HG02610 (cell line): ENCODE measurements around the gene CITED4.
A peak's percentile ranks its signal among the peaks of the same experiment; 100 is the strongest.

ENCODE experiments used
- ATAC-seq: cut with Tn5 transposase; IDR thresholded peaks from one replicate; pipeline ENCODE4 v1.9.1; 2021; ENCODE audit warnings: mild to moderate bottlenecking, moderate library complexity; ENCODE audit not compliant: unreplicated experiment

Gene CITED4

DNA sequence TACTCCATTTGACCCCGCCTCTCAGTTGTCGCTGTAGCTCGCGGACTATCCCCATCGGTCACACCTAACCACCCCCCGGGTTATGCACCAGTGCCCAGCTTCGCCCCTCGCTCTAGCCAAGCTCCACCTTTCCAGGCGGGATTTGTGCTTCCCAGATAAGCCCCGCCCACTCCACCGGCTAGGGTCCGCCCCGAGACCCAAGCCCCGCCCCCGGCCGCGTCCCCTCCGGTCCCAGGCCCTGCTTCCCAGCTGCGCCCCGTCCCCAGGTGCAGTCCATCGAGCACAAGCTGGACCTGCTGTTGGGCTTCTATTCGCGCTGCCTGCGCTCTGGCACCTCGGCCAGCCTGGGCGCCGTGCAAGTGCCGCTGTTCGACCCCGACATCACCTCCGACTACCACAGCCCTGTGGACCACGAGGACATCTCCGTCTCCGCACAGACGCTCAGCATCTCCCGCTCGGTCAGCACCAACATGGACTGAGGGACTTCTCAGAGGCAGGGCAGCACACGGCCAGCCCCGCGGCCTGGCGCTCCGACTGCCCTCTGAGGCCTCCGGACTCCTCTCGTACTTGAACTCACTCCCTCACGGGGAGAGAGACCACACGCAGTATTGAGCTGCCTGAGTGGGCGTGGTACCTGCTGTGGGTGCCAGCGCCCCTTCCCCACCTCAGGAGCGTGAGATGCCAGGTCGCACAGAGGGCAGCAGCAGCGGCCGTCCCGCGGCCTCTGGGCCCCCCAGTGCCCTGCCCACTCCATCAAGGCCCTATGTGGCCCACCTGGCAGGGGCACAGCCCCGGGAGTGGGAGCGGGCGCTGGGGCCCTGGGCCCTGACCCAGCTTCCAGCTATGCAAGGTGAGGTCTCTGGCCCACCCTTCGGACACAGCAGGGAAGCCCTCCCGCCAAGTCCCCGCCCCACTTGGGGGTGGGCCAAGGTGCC lies 23.9 kb downstream of the CITED4 start:
- no peak for ATAC-seq

DNA sequence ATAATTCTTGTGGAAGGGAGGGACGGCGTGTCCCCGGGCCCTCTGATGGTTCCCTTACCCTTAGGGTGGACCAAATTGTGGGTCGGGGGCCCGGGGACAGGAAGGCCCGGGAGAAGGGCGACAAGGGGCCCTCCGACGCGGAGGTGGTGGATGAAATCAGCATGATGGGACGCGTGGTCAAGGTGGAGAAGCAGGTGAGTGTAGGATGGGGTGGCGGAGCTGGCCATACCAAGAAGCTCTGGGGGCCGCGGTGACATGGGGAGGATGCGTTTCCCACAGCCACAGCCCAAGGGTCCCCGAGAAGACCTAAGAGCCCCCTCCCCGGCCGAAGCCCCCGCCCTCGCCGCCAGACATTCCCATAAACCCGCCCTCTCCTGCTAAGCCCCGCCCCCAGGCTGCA lies 24.6 kb downstream of the CITED4 start:
- no peak for ATAC-seq

- no peak for ATAC-seq
Observed at GRCh38 chr1:40836283-40836682, 25.9 kb downstream of the CITED4 start.

GRCh38 chr1:40834968-40835545 lies 27.1 kb downstream of the CITED4 start:
- ATAC-seq, result no peak

GRCh38 chr1:40833979-40834378 lies 28.2 kb downstream of the CITED4 start:
- ATAC-seq, result no peak

DNA sequence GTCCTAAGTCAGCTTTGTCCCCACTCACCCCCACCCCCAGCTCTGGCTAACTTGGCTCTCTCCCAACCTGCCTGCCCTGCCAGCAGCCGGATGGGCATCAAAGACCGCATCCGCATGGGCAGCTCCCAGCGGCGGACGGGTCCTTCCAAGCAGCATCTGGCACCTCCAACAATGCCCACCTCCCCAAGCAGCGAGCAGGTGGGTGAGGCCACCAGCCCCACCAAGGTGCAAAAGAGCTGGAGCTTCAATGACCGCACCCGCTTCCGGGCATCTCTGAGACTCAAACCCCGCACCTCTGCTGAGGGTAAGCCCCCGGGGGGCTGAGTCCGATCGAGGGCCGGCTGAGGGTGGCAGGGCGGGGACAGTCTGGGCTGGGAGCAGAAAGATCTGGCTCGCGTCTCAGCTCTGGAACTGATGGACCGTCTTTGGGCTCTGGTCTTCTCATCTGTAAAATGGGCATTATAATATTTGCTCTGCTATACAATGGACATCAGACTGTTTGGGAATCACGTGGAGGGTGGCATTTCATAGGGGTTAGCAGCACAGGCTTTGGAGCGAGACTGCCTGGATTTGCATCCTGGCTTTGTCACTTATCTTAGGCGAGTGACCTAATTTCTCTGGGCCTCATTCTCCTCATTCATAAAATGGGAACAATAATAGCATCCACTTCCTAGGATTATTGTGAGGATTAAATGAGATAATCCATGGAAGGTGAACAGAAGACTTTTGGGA lies 31.0 kb downstream of the CITED4 start:
- ATAC-seq, result no peak

DNA sequence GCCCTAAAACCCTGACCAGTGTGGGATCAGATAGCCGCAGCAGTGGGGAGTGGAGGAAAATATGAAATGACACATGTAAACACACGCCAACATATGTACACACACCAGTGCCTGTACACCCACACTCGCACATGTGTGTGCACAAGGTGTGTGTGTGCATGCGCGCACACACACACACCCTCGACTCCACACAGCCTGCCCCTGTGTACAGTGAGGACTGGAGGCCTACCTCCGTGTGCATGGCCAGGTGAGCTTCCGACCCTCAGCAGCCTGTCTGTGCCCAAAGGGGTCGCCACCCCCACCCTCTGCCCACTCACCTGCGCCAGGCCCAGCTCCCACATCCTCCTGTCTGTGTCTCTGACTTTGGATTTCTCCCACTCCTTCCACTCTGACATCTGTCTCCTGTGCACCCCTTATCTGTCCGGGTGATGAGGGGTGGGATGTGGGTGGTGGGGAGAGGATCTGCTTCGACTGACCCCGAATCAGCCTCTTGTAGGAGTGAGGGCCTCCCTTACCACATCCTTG lies 31.7 kb downstream of the CITED4 start:
- no peak for ATAC-seq

GRCh38 chr1:40829631-40830245 lies 32.4 kb downstream of the CITED4 start:
- ATAC-seq, result no peak

DNA sequence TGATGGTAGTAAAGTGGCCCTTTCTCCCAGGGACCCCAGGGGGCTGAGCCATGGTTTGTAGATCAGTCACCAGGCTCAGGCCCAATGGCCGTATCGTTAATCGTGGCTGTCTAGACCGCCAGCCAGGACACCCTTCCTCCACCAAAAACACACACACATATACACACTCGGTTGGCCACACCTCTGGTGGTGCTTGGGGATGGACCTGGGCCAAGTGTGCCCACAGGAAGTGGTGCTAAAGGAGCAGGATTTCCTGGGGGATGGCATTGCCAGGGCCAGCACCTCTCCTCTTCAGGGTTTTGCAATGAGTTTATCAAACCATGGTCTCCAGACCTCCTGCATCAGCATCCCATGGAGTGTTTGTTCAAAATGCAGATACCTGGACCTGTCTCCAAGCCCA lies 36.2 kb downstream of the CITED4 start:
- ATAC-seq, result no peak

GRCh38 chr1:40825435-40825788 lies 36.8 kb downstream of the CITED4 start:
- peak; percentile 65 for ATAC-seq

- no peak for ATAC-seq
Observed at GRCh38 chr1:40824591-40825434, 37.4 kb downstream of the CITED4 start.

GRCh38 chr1:40823983-40824382 lies 38.2 kb downstream of the CITED4 start:
- ATAC-seq, result no peak

DNA sequence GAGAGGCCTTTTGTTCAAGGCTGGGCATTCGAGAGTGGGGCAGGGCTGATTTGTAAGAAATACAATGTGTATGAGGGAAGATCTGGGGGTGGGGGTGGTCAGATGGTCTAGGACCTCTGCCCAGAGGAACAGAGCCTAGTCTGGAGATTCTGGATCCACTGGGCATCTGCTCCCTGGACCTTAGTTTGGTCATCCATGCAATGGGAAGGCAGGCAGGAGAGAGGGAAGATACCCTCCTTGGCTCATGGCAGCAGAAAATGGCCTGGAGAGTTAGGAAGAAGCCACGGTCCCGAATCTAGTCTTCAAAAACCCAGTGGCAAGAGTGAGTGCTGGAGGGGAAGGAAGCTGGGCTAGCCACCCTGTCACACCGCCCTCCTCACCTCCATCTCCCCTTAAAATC lies 38.8 kb downstream of the CITED4 start:
- no peak for ATAC-seq

DNA sequence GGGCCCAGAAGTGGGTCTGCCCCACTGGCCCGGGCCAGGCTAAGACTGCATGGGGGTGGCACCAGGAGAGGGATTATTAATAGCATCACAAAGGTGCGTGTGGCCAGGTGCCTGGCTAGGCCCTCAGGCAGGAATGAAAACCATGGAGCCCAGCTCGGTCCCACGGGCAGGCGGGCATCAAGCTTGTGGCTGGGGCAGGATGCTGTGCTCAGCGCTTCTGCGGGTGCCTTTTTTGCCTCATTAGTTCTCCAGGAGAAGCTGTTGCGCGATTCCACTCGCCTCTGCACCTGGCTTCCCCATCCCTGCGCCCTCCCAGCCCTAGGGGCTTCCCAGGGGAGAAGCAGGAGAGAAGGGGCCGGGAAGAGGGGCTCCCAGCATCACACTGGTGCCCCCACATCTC lies 39.3 kb downstream of the CITED4 start:
- no peak for ATAC-seq

DNA sequence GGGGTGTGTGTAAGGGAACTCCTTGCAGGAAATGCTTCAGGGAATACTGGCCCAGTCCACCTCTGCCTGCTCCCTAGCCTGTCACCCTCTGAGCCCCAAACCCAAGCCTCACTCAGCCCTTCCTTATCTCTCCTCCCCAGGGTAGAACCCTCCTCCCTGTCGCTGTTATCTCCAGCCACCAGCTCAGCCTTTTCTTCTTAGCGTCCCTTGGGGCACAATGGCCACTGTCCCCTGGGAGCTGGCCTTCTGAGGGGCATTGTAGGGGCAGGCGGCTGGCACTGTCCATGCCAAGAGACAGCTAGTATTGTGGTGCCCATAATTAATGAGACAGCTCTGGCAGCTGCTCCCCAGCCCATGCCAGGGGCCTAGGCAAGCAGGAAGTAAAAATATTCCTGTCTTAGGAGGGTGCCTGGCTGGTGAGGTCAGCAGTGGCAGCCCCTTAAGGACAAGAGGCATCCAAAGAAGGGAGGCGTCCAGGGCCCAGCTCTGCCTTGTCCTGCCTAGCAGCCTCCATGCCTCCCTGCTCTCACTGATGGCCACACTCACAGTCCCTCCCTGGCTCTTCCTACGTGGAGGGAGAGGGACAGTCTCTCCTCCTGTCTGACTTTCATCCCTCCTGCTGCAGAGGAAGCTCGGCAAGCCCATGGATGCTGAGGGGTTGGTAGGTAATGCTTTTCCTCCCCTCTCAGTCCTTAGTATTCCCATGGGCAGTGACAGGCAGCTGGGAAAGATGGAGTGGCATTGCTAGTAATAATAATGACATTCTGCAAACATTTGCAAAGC lies 41.1 kb downstream of the CITED4 start:
- no peak for ATAC-seq

DNA sequence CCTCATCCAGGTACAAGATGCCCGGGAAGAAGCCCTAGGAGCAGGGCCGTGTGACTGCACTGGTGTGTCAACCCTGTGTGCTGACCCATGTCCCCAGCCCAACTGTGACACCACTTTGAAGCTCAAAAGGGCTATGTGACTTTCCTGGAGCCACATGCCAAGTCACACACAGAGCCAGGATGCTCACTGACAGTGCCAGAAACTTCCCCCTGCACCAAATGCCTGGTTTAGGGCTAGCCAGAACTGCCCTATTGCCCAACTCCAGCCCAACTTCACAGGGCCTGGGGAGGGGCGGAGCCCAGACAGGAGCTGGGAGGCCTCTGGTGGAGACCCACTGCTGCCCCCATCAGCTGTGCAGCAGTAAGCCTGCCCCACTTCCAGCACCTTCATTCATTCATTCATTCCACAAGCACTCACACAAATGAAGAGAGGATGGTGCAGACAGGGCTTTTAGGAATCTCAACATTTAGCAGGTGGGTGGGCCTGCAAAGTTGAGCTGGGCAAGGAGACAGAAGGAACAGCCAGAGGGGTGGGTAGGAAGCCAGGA lies 41.8 kb downstream of the CITED4 start:
- no peak for ATAC-seq

DNA sequence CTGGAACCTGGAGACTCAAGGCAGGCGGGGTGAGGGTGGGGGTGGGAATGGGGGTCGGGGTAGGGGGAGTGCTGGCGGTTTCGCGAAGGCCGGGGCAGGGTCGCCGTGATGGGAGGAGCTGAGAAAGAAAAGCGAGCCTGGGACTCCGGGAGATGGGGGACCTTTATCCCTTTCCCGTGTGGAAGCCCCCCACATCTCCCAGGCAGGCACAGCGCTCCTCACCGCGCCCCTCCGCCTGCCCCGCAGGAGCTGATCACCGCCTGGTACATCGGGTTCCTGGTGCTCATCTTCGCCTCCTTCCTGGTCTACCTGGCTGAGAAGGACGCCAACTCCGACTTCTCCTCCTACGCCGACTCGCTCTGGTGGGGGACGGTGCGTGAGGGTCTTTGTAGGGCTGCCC lies 43.1 kb downstream of the CITED4 start:
- no peak for ATAC-seq

DNA sequence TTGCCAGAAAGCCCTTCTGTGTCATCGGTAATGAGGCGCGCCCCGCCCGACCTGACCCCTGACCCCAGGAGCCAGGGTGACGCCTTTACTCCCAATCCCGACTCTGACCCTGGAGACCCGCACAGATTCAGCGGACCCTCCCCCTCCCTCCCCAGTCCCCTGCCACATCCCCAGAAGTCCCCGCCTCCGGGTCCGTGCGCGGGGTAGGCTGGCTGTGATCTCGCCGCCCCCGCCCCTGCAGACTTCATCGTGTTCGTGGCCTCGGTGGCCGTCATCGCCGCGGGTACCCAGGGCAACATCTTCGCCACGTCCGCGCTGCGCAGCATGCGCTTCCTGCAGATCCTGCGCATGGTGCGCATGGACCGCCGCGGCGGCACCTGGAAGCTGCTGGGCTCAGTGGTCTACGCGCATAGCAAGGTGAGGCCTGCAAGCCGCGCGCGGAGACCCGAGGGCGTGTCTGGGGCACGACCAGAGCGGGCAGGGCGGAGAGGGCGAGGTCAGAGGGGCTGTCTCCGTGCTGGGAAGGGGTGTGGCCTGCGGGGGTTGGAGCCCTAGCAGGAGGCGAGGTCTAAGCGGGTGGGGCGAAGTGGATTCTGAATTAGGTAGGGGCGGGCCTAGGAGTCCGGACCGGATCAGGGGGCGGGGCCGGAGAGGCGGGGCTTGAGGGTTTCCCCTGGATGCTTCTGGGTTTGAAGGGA lies 43.8 kb downstream of the CITED4 start:
- ATAC-seq, result peak; percentile 84
